Ovary (tissue), 3 donors: Measurements from ENCODE around the gene CYFIP2.

ENCODE experiments used
- CTCF ChIP-seq, 3 donors: fragments of 450-650 bp in 2 of 3; fragments of 200-600 bp in 1 of 3; IDR thresholded peaks; one replicate each; pipeline versions ENCODE4 v1.5.1 to v1.8.0; 2016 to 2022; ENCODE audit warnings: antibody characterized with exemption in 3 of 3, mild to moderate bottlenecking in 1 of 3
- EP300 ChIP-seq: sonication (generic); formaldehyde crosslinking; IDR thresholded peaks from one replicate; pipeline ENCODE4 v1.6.1; 2017; ENCODE audit warnings: antibody characterized with exemption
- POLR2A ChIP-seq: fragments of 450-650 bp; IDR thresholded peaks from one replicate; pipeline ENCODE4 v1.6.1; 2017; ENCODE audit warnings: antibody characterized with exemption, mild to moderate bottlenecking, moderate library complexity
- donor health status: DM: no; HTN: no; CAD: no.

GRCh38 chr5:157292599-157292998 lies 26.7 kb downstream of the CYFIP2 start:
- TF ChIP-seq CTCF (IDR thresholded peaks at IDR 0.05) (no peak), EP300 (no peak), POLR2A (no peak)
